GM20000 (cell line): ENCODE results near the gene CARD10.

Source experiments
- DNase-seq: peaks from one replicate; pipeline ENCODE4 v3.0.0; 2012; ENCODE audit warnings: low spot score
- TF ChIP-seq, protein P1 (sequence below): IDR thresholded peaks from 2 replicates; pipeline ENCODE4 v1.5.1; 2012; ENCODE audit warnings: mild to moderate bottlenecking, control low read depth; ENCODE audit errors: extremely low read depth, missing control alignments

Gene CARD10

DNA sequence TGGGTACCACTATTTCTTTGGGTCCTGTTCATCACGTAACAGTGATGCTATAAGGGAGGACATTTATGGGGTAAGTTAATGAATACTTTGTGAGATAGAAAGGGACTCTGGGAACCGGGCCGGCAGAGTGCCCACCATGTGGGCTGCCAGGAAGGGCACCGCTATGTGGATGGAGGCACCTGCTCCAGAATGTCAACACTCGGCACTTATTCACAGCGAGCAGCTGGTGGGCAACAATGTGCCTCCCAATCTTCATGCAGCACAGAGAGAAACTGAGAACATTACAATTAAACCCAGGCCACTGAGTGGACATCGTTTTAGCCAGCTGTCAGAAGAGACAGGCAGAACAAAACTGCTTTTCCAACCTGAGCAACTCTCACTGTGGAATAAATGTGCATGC lies 76.1 kb downstream of the CARD10 start:
- TF ChIP-seq, protein P1, sequence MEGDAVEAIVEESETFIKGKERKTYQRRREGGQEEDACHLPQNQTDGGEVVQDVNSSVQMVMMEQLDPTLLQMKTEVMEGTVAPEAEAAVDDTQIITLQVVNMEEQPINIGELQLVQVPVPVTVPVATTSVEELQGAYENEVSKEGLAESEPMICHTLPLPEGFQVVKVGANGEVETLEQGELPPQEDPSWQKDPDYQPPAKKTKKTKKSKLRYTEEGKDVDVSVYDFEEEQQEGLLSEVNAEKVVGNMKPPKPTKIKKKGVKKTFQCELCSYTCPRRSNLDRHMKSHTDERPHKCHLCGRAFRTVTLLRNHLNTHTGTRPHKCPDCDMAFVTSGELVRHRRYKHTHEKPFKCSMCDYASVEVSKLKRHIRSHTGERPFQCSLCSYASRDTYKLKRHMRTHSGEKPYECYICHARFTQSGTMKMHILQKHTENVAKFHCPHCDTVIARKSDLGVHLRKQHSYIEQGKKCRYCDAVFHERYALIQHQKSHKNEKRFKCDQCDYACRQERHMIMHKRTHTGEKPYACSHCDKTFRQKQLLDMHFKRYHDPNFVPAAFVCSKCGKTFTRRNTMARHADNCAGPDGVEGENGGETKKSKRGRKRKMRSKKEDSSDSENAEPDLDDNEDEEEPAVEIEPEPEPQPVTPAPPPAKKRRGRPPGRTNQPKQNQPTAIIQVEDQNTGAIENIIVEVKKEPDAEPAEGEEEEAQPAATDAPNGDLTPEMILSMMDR, result no peak
- DNase-seq, result no peak

DNA sequence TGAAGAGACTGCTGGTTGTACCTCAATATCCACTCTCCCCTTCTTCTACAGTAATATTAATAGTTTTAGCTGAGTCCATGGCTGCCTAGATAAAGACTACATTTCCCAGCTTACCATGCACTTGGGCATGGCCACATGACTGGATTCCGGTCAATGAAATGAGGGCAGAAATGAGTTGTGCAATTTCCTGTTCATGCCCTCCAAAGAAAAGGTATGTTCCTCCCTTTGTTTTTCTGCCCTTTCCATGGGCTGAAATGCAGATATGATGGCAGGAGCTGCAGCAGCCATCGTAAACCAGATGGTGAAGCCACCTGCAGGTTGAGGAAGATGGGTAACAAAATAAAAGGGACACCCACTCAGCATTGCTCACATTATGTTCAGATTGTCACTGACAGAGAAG lies 76.7 kb downstream of the CARD10 start:
- TF ChIP-seq, protein P1, result no peak
- DNase-seq, result no peak

DNA sequence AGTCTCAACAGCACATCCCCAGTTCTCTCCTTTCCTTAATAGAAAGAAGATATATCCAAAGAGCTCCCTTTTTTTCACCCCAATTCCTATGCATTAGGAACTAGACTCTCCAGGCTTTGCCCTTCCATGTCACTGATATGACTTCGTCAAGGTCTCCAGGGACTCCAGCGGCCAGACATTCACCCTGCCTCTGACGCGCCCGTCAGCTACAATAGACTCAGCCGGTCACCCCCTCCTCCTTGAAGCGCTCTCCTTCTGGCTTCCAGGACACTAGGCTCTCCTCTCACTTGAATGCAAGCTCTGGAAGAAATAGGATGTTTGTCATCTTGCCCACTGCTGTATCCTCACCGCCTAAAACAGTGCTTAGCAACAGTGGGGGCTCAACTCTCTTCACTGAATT lies 77.1 kb downstream of the CARD10 start:
- DNase-seq, result no peak
- TF ChIP-seq, protein P1, result no peak

DNA sequence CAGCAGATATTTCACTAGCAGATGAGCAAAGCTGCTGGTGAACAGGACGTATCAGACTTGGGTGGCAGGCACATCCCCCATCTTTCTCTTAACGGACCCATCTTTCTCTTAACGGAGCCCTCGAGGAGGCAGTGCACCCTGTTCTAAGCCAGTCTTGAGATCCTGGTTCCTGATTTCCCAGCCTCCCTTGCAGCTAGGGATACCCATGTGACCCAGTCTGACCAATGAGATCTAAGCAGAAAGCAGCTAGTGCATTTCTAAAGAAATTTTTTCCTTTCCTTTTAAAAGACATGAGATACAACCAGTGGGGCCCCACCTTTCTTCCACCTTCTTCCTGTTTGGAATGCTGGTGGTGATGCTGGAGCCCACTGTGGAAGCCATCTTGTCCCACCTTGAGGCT lies 78.3 kb downstream of the CARD10 start:
- TF ChIP-seq, protein P1, result no peak
- no peak for DNase-seq
